Measurements from ENCODE around the gene C1QTNF1.

The C1QTNF1 gene

GRCh38 chr17:79023886-79024771 lies at the start of gene C1QTNF1:
Gene C1QTNF1 (plus strand): TSS chr17:79024169. CDS start chr17:79043969, 19,800 bp downstream.
- DNase-seq (ENCODE audit: insufficient read length, low spot score) (no peak), FAIRE-seq (no peak)

GRCh38 chr17:78974635-78975591 lies 49.1 kb upstream of the C1QTNF1 start:
- DNase-seq (ENCODE audit: insufficient read length, low spot score) = no peak
- no peak for FAIRE-seq

- FAIRE-seq (no peak), DNase-seq (ENCODE audit: insufficient read length, low spot score) (no peak)
Measured at GRCh38 chr17:78976907-78977680, 46.9 kb upstream of the C1QTNF1 start.

- DNase-seq (ENCODE audit: insufficient read length, low spot score) (no peak), FAIRE-seq (no peak)
Measured at GRCh38 chr17:78977681-78977943, 46.4 kb upstream of the C1QTNF1 start.

- no peak for FAIRE-seq
- no peak for DNase-seq (ENCODE audit: insufficient read length, low spot score)
Measured at GRCh38 chr17:78977997-78978973, 45.7 kb upstream of the C1QTNF1 start.

- DNase-seq (ENCODE audit: insufficient read length, low spot score) = peak; percentile 52
- peak; percentile 68 for FAIRE-seq
Measured at GRCh38 chr17:78979780-78980623, 44.0 kb upstream of the C1QTNF1 start, which contains the start of gene LGALS3BP. Gene LGALS3BP (minus strand): TSS chr17:78979923. CDS start chr17:78977191, 2,732 bp downstream.

- DNase-seq (ENCODE audit: insufficient read length, low spot score) (no peak), FAIRE-seq (no peak)
Measured at GRCh38 chr17:78980624-78980972, 43.4 kb upstream of the C1QTNF1 start.

- DNase-seq (ENCODE audit: insufficient read length, low spot score) (no peak), FAIRE-seq (no peak)
Measured at GRCh38 chr17:78981010-78981888, 42.7 kb upstream of the C1QTNF1 start.

- no peak for FAIRE-seq
Measured at GRCh38 chr17:78985395-78985794, 38.6 kb upstream of the C1QTNF1 start.

GRCh38 chr17:78986048-78986648 lies 37.8 kb upstream of the C1QTNF1 start:
- no peak for DNase-seq (ENCODE audit: insufficient read length, low spot score)
- FAIRE-seq = peak; percentile 44

More at GRCh38 chr17:78985395-78985794, 38.6 kb upstream of the C1QTNF1 start:
- DNase-seq (ENCODE audit: insufficient read length, low spot score) = no peak

- peak; percentile 31 for FAIRE-seq
- no peak for DNase-seq (ENCODE audit: insufficient read length, low spot score)
Measured at GRCh38 chr17:78986649-78987328, 37.2 kb upstream of the C1QTNF1 start.

- no peak for DNase-seq (ENCODE audit: insufficient read length, low spot score)
- FAIRE-seq = no peak
Measured at GRCh38 chr17:78988152-78988551, 35.8 kb upstream of the C1QTNF1 start.

GRCh38 chr17:78990349-78991016 lies 33.5 kb upstream of the C1QTNF1 start:
- FAIRE-seq (no peak), DNase-seq (ENCODE audit: insufficient read length, low spot score) (no peak)

GRCh38 chr17:78991017-78991738 lies 32.8 kb upstream of the C1QTNF1 start:
- no peak for FAIRE-seq

GRCh38 chr17:78991906-78992532 lies 31.9 kb upstream of the C1QTNF1 start:
- no peak for DNase-seq (ENCODE audit: insufficient read length, low spot score)
- FAIRE-seq = no peak

More at GRCh38 chr17:78991017-78991738, 32.8 kb upstream of the C1QTNF1 start:
- no peak for DNase-seq (ENCODE audit: insufficient read length, low spot score)
